Skeletal muscle tissue (tissue), 4 donors: ENCODE data around the gene PTPRN2. TPM values are rescaled to one million over a fixed set of nuclear protein-coding genes. Genes with fewer than 3 reads are reported as not detected.
"Not testable (repeated sequence)": the region's sequence is repeated elsewhere in the genome, so short reads cannot be mapped to it uniquely, and the experiment has no call there.

Experiments
- H3K27ac ChIP-seq: one replicate; pipeline ENCODE4 v1.7.0; 2013; ENCODE audit warnings: mild to moderate bottlenecking, low read depth, low read length, inconsistent platforms
- H3K27me3 ChIP-seq, 3 donors: one replicate each; pipeline ENCODE4 v1.7.0; 2013; ENCODE audit warnings: low read length in 3 of 3; ENCODE audit not compliant: control insufficient read depth in 3 of 3, insufficient read depth in 3 of 3
- H3K36me3 ChIP-seq, 3 donors: one replicate each; pipeline ENCODE4 v1.7.0; 2013; ENCODE audit warnings: low read length in 3 of 3; ENCODE audit not compliant: control insufficient read depth in 3 of 3, insufficient read depth in 3 of 3
- H3K4me1 ChIP-seq, 3 donors: one replicate each; pipeline ENCODE4 v1.7.0; 2013; ENCODE audit warnings: low read length in 3 of 3, mild to moderate bottlenecking in 3 of 3; ENCODE audit not compliant: control insufficient read depth in 3 of 3, insufficient read depth in 3 of 3
- H3K4me3 ChIP-seq, 3 donors: one replicate each; pipeline ENCODE4 v1.7.0; 2013; ENCODE audit warnings: low read length in 3 of 3
- H3K9ac ChIP-seq, 3 donors: one replicate each; pipeline ENCODE4 v1.7.0; 2013; ENCODE audit warnings: low read length in 3 of 3, mild to moderate bottlenecking in 3 of 3, moderate library complexity in 2 of 3, low read depth in 1 of 3
- H3K9me3 ChIP-seq, 3 donors: one replicate each; pipeline ENCODE4 v1.7.0; 2013; ENCODE audit warnings: low read length in 3 of 3; ENCODE audit not compliant: control insufficient read depth in 3 of 3
- total RNA-seq: library from RNA; depleted of rRNA; stranded (reverse); fragments of >200 nt; gene quantifications from one replicate; pipeline ENCODE4 v1.2.3, GENCODE V29; 2014
- donor health status: Osteomylitis.

PTPRN2 gene
- total RNA-seq, 1 donor from 2014 or later, result 1.6 TPM

DNA sequence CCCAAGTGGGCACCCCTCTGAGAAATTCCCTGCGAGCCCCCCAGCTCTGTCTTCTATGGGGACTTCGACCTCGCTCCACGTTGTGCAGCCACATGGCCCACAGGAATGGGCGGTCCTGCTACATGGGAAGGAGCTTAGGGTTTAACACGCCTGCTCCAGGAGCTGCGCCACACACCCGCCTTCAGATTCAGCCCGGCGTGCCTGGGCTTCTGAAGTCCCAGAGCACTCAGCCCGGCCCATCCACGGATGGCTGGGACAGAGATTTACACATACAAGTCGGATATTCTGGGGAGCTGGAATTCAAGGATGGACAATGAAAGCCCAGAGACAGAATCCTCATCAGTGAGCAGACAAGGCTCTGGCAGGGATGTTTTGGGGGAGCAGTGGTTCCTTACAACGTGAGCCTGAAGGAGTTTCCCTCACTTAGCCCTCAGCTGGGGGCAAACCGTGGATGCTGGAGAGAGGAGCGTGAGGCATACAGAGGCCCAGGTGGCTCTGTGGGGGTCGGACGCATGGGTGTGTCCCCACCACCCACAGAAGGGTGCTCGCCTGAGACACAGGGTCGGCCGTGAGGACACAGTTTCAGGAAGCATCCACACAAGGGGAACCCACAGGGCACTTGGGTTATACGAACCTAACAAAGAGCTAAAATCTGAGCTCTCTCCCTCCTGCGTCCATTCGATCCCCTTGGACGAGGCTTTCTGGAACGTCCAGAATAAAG is 877.9 kb downstream of the PTPRN2 start:
- Histone ChIP-seq H3K27me3 (peaks cover 7 to 38% (median 16%) of the 10 kb centered on the region in 3 donors), H3K4me1 (no peaks in the 10 kb centered on the region), H3K27ac (no peak overlapping the region)

DNA sequence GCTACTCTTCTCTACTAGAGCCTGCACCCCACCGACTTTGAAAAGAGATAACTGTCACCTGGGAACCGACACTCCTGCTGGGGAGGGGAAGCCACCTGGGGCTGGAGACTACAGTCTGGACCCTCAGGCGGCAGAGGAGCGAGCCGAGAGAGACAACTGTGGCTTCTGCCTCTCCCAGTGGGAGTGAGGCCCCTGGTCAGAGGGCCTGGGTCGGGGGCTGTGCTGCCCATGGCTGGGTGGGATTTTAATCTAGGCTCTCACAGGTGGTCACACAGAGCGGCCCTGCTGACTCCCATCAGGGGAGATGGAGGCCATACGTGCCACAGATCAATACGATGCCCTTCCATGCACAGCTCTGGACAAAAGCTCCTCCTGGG is 878.7 kb downstream of the PTPRN2 start:
- Histone ChIP-seq H3K9me3 (no peaks in the 10 kb centered on the region), H3K4me3 (no peak overlapping the region), H3K36me3 (no peaks in the 10 kb centered on the region), H3K4me1 (no peaks in the 10 kb centered on the region), H3K27me3 (peaks cover 7 to 35% (median 16%) of the 10 kb centered on the region in 3 donors), H3K27ac (no peak overlapping the region), H3K9ac (no peak overlapping the region)

More for the DNA sequence above, 877.9 kb downstream of the PTPRN2 start:
- Histone ChIP-seq H3K9ac (no peak overlapping the region), H3K36me3 (no peaks in the 10 kb centered on the region), H3K9me3 (no peaks in the 10 kb centered on the region), H3K4me3 (no peak overlapping the region)

DNA sequence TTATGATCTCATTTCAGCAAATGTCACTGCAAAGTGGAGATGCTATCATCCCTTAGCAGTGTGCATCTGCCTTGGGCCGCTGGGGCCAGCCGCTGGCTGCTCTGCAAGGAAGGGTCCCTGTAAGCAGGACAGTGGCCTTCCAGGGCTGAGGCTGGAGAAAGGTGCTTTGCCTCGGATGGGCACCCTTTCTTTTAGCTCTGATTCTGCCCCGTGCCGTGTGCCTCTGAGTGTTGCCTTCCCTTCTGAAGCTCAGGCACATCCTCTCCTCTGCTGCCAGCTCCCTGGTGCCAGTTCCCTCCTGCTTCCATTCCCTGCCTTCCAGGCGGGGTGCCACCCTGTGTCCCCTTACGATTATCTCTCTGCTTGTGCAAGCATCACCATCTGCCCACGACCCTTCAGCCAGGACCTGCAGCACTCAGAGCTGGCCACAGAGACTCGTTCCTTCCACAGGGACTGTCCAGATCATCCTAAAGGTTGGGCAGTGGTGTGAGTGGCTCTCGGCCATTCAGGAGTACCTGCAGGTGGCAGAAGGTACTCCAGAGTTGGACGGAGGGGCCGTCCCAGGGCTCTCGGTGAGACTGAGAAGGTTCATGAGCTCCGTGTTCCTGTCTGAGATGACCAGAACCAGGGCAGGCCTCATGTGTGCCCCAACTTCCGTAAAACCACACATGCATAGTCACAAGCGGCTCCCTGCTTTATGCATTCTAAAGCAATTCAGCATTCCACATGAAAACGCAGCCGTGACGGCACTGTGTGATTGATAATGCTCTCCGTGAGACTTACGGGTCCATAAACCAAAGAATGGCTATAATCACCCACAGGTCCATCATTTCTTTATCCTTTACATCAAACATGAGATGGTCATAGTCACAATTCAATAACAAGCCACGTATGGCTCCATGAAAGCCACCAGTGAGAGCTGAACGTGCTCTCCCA is 879.4 kb downstream of the PTPRN2 start:
- no peaks in the 10 kb centered on the region for H3K36me3 ChIP-seq
- H3K4me1 ChIP-seq, result no peaks in the 10 kb centered on the region
- no peaks in the 10 kb centered on the region for H3K9me3 ChIP-seq
- no peak overlapping the region for H3K9ac ChIP-seq
- peaks cover 7 to 40% (median 16%) of the 10 kb centered on the region in 3 donors for H3K27me3 ChIP-seq
- no peak overlapping the region for H3K27ac ChIP-seq
- no peak overlapping the region for H3K4me3 ChIP-seq

DNA sequence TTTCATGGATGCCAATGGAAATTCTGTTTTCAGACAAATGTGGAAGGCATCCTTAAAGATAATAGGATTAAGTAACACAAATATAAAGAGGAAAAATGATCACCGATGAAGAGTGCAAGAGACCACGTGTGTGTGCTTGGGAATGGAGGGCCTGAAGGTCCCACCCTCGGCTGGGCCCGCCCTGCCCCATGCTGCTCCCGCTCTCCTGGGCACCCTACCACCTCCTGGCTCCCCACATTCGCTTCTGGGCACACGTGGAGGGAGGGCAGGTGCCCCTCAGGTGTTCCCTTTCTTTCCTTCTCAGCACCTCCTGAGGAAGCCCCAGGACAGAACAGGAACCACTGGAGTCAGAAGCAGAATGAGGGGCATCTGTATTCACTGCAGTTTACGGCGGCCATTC is 883.3 kb downstream of the PTPRN2 start:
- peaks cover 9 to 46% (median 16%) of the 10 kb centered on the region in 3 donors for H3K27me3 ChIP-seq

DNA sequence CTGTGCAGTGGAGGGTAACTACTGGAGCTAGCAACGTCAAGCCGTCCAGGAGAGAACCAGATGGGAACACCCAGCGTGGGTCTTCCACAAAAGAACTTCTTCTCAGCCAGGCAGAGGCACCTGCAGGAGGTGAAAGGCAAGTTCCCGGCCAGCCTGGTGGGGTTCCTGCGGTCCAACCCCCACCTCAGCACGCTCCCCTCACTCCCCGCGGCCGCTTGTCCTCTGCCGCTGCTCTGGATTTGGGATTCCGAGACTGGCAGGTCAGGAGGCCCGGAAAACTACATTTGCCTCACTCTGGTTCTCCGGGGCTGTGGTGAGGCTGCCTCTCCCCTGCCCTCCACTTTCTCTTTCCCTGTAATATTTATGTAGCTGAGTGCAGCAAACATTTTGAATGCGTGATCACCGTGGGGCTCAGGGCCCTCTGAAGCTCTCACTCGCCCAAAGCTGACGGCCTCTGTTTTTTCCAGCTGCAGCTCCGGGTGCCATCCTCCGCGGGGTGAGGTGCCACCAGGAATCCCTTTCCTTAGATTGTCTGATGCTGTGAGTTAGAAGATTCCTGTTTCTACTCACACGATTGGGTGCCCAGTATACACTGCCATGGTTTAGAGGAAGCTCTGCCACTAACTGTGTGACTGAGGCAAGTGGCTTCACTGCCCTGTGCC is 884.0 kb downstream of the PTPRN2 start:
- Histone ChIP-seq H3K27ac (no peak overlapping the region), H3K4me1 (no peaks in the 10 kb centered on the region), H3K27me3 (peaks cover 9 to 42% (median 16%) of the 10 kb centered on the region in 3 donors), H3K9ac (no peak overlapping the region), H3K36me3 (no peaks in the 10 kb centered on the region), H3K9me3 (no peaks in the 10 kb centered on the region), H3K4me3 (no peak overlapping the region)

More for the DNA sequence above, 883.3 kb downstream of the PTPRN2 start:
- no peak overlapping the region for H3K9ac ChIP-seq
- no peaks in the 10 kb centered on the region for H3K4me1 ChIP-seq
- no peak overlapping the region for H3K4me3 ChIP-seq
- no peaks in the 10 kb centered on the region for H3K36me3 ChIP-seq
- no peak overlapping the region for H3K27ac ChIP-seq
- H3K9me3 ChIP-seq, result no peaks in the 10 kb centered on the region

DNA sequence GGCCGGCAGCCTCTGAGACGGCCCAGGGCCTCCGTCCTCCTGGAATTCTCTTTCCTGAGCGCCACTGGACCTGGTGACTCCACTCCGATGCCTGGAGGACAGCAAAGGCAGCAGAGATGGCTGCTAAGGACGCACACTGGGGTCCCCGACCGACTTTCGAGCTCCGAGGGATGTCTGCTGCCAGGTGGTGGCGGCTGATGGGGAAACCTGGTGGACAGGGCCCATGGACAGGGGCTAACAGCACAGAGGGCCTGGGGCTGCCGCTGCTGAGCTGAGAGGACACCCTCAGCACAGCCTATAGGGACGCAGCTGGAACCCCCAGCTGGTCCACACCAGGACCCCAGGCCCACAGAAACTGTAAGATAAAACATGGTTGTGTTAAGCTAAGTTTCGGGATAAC is 884.5 kb downstream of the PTPRN2 start:
- Histone ChIP-seq H3K27ac (no peak overlapping the region), H3K36me3 (no peaks in the 10 kb centered on the region), H3K4me1 (no peaks in the 10 kb centered on the region), H3K9ac (no peak overlapping the region), H3K27me3 (peaks cover 9 to 37% (median 15%) of the 10 kb centered on the region in 3 donors), H3K4me3 (no peak overlapping the region), H3K9me3 (no peaks in the 10 kb centered on the region)

DNA sequence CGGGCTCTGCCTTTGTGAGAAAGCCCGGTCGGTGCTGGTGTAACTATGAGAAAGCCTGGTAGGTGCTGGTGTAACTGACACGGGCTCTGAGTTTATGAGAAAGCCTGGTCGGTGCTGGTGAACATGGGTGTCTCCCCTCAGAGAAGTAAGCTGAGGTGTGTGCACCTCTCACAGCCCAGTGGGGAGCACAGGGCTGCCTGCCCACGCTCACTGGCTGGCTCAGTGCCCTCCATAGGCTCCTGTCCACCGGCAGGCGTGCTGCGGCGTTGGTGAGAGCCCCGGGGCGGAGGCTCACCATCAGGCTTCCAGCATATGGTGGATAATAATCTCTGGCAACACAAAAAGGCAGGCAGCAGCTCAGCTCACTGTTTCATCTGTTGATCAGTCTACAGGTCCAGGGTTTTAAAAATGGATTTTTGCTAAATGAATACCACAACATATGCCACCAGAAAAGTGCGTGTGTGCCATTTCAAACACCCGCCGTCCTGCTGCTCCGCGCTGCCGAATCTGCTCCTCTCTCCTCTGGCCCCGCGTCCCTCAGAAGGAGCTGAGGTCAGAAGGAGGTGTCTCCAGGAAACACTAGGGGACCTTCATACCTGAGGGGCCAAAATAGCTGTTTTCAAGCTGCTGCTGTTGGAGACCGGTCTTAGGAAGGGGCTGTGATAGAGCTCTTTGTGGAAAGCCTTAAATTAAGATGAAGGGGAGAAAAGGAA is 885.2 kb downstream of the PTPRN2 start:
- no peaks in the 10 kb centered on the region for H3K9me3 ChIP-seq
- H3K27me3 ChIP-seq, result peaks cover 9 to 33% (median 11%) of the 10 kb centered on the region in 3 donors
- H3K4me1 ChIP-seq, result no peaks in the 10 kb centered on the region
- H3K4me3 ChIP-seq, result no peak overlapping the region
- no peaks in the 10 kb centered on the region for H3K36me3 ChIP-seq
- H3K9ac ChIP-seq, result no peak overlapping the region
- H3K27ac ChIP-seq, result no peak overlapping the region

DNA sequence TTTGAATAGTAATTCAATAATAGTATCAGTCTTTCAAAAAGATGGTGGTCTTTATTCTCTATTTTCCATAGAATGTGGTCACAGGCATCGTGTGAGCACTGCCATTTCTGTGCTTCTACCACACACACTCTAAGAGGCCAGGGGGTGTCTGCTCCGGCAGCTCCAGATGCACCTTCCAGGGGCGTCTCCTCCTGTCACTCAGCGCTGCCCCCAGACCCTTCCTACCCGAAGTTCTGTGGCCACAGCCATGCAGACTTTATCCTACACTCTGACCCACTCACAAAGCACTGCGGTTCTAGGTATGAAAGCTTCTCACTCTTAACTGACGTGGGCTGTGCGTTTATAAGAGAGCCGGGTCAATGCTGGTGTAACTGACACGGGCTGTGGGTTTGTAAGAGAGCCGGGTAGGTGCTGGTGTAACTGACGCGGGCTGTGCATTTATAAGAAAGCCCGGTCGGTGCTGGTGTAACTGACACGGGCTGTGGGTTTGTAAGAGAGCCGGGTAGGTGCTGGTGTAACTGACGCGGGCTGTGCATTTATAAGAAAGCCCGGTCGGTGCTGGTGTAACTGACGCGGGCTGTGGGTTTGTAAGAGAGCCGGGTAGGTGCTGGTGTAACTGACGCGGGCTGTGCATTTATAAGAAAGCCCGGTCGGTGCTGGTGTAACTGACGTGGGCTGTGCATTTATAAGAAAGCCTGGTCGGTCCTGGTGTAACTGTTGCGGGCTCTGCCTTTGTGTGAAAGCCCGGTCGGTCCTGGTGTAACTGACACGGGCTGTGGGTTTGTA is 886.0 kb downstream of the PTPRN2 start:
- not testable (repeated sequence) for H3K4me3 ChIP-seq, H3K4me1 ChIP-seq, H3K9ac ChIP-seq, H3K9me3 ChIP-seq, H3K36me3 ChIP-seq, H3K27ac ChIP-seq
- H3K27me3 ChIP-seq, result peaks cover 4 to 29% (median 9%) of the 10 kb centered on the region in 3 donors
